ENCODE data around the gene CANX.

The CANX gene

GRCh38 chr5:179766021-179766725 is 67.4 kb downstream of the CANX start:
- in situ Hi-C loops (cut with HindIII; ENCODE audit: low sequenced_read_pairs), result no loop called here
- no peak for TF ChIP-seq CTCF (IDR thresholded peaks at IDR 0.05; ENCODE audit: low read depth, low read length, missing control alignments)
- H3K4me3 ChIP-seq (ENCODE audit: low read depth, low read length), result no peak overlapping the region
- peak; percentile 49 for DNase-seq (ENCODE audit: low read depth)

DNA sequence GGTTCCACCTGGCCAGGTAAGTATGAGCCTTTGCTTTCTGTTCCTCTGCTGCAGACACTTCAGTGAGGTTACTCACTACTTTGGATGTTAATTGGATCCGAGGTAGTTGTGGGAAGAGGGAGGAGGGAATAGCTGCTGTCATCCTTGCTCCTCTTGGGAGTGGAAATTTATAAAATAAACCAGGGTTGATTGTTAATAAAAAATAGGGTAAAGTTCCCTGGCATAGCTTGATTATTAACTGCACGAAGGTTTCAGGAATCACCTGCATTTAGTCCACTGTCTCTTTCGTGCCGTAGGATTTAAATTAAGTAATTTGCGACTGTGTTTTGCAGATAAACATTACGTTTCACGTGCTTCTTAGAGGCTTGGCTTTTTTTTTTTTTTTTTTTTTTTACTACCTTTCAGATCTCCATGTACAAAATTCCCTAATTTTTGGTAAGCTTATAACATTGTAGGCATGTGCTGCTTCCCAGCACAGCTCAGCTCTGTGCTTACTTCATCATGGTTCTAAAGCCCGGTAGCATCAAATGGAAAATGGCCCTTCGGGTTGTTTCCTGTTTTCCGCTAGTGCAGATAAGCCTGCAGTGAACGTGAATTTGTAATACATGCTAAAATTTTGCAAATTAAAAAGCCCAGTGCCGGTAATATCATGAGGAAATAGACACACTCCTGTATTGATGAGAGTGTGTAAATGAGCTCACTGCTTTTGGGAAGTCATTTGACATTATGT is 68.1 kb downstream of the CANX start:
- in situ Hi-C loops (cut with HindIII; ENCODE audit: low sequenced_read_pairs), result no loop called here
- H3K4me3 ChIP-seq (ENCODE audit: low read depth, low read length), result no peak overlapping the region
- DNase-seq (ENCODE audit: low read depth), result no peak
- no peak for TF ChIP-seq CTCF (IDR thresholded peaks at IDR 0.05; ENCODE audit: low read depth, low read length, missing control alignments)

DNA sequence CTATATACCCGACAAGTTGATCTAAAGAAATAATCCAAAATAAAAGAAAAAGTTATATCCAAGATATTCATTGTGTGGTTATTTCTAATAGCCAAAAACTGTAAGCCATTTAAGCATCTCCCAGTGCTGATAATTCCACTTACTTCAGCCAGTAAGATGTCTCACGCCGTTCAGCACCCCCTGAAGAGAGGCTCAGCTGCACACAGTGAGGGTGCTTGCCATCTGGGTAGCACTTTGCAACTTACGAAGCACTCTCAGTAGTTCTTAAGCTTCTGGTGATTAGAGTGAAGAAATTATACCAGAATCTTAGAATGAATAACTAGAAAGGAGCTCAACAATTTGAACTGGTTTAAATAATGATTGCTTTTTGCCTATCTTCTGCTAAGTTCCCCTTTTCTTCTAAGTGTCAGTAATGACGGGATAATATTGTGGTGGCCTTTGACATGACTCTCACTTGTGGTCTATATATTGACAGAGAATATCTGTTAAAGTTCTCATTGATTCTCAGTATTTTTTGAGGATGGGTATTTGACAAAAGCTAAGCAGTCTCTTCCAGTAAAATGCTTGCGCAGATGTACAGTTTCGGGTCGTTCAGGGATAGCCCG is 68.8 kb downstream of the CANX start:
- no peak overlapping the region for H3K4me3 ChIP-seq (ENCODE audit: low read depth, low read length)
- in situ Hi-C loops (cut with HindIII; ENCODE audit: low sequenced_read_pairs), result no loop called here
- no peak for TF ChIP-seq CTCF (IDR thresholded peaks at IDR 0.05; ENCODE audit: low read depth, low read length, missing control alignments)
- DNase-seq (ENCODE audit: low read depth), result no peak

DNA sequence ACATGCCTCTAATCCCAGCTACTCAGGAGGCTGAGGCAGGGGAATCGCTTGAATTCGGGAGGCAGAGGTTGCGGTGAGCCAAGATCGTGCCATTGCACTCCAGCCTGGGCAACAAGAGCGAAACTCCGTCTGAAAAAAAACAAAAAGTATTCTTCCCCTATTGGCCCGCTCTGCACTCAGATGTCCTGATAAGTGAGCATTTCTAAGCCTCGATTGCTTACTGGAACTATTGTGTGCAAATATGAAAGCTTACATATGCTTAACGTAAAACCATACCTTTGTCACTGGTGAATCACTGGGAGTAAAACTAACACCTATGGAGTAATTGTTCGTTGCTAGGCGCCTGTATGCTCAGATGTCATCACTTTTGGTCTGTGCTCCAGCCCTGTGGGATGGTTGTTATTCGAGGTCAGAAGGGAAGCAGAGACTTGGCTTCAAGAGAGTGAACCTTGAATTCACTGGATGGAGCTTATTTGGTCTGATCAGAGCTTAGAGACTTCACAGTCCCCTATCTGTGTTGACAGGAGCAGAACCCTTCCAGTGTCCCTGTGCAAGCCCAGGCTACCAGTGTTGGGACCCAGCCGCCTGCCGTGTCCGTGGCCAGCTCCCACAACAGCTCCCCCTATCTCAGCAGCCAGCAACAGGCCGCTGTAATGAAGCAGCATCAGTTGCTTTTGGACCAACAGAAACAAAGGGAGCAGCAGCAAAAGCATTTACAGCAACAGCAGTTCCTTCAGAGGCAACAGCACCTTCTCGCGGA is 69.7 kb downstream of the CANX start:
- in situ Hi-C loops (cut with HindIII; ENCODE audit: low sequenced_read_pairs), result no loop called here
- TF ChIP-seq CTCF (IDR thresholded peaks at IDR 0.05; ENCODE audit: low read depth, low read length, missing control alignments), result peak; percentile 29
- no peak overlapping the region for H3K4me3 ChIP-seq (ENCODE audit: low read depth, low read length)
- DNase-seq (ENCODE audit: low read depth), result no peak

- no peak for DNase-seq (ENCODE audit: low read depth)
- in situ Hi-C loops (cut with HindIII; ENCODE audit: low sequenced_read_pairs), result no loop called here
- no peak for TF ChIP-seq CTCF (IDR thresholded peaks at IDR 0.05; ENCODE audit: low read depth, low read length, missing control alignments)
- H3K4me3 ChIP-seq (ENCODE audit: low read depth, low read length), result no peak overlapping the region
These were observed 70.5 kb downstream of the CANX start for GRCh38 chr5:179769271-179769670.

DNA sequence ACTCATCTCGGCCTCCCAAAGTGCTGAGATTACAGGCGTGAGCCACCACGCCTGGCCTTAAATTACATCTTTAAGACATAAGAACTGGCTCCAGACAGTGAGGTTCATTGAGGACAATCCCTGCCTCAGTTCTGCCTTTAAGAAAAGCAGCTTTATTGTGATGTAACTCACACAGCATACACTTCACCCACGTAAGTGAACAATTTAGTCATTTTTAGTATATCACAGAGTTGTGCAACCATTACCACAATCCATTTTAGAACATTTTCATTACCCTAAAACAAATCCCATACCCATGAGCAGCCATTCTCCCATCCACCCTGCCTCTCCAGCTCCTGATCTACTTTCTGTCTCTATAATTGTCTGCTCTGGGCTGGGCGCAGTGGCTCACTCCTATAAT is 71.0 kb downstream of the CANX start:
- in situ Hi-C loops (cut with HindIII; ENCODE audit: low sequenced_read_pairs), result no loop called here
- no peak for TF ChIP-seq CTCF (IDR thresholded peaks at IDR 0.05; ENCODE audit: low read depth, low read length, missing control alignments)
- no peak for DNase-seq (ENCODE audit: low read depth)
- H3K4me3 ChIP-seq (ENCODE audit: low read depth, low read length), result no peak overlapping the region
